ENCODE data around the gene CFAP100.

The CFAP100 gene

DNA sequence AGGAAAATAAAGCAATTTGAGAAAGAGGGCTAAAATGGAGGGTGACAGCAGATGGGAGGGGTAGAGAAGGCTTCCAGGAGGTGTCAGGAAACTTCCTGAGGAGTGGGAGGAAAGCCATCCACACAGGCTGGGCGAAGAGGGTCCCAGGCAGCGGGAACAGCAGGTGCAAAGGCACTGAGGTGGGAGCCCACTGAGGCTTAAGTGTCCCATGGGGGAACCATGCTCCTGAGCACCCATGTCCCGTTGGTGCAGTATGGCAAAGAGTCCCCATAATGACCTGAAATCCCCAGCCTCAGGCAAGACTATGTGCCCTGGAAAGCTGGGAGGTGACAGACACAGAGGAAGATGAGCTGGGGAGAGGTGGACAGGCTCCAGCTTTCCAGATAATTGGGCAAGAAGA is 30.0 kb downstream of the CFAP100 start:
- Histone ChIP-seq H2AFZ (ENCODE audit: low read depth, low read length) (no peak overlapping the region), H3K4me2 (ENCODE audit: low read length) (no peak overlapping the region), H3K9me3 (ENCODE audit: insufficient read depth, low read length) (peaks cover 4% of the 10 kb centered on the region; the same call in 1 of the 2 replicates), H3K4me1 (ENCODE audit: low read length) (no peaks in the 10 kb centered on the region), H3K79me2 (ENCODE audit: low read length) (no peaks in the 10 kb centered on the region), H4K20me1 (ENCODE audit: insufficient read depth, low read length) (no peaks in the 10 kb centered on the region), H3K4me3 (ENCODE audit: low read length) (no peak overlapping the region), H3K27ac (ENCODE audit: low read length) (no peak overlapping the region), H3K27me3 (ENCODE audit: low read depth, low read length) (no peaks in the 10 kb centered on the region), H3K9ac (ENCODE audit: low read length) (no peak overlapping the region), H3K36me3 (replicated peaks; ENCODE audit: low read depth, low read length) (peaks cover 7% of the 10 kb centered on the region)
- no peak for TF ChIP-seq CTCF (IDR thresholded peaks at IDR 0.05; ENCODE audit: low read depth, low read length)
- no peak for TF ChIP-seq EZH2phosphoT487 (IDR thresholded peaks at IDR 0.05; ENCODE audit: low read depth)

- TF ChIP-seq CTCF (IDR thresholded peaks at IDR 0.05; ENCODE audit: low read depth, low read length) (no peak), EZH2phosphoT487 (IDR thresholded peaks at IDR 0.05; ENCODE audit: low read depth) (no peak)
- peak overlapping the region; percentile 77 for H3K27ac ChIP-seq (ENCODE audit: low read length)
- H3K27me3 ChIP-seq (ENCODE audit: low read depth, low read length): no peaks in the 10 kb centered on the region
- no peak overlapping the region for H2AFZ ChIP-seq (ENCODE audit: low read depth, low read length)
- H4K20me1 ChIP-seq (ENCODE audit: insufficient read depth, low read length): no peaks in the 10 kb centered on the region
- peaks cover 21% of the 10 kb centered on the region for H3K4me1 ChIP-seq (ENCODE audit: low read length)
- H3K4me2 ChIP-seq (ENCODE audit: low read length): peak overlapping the region; percentile 56
- peak overlapping the region; percentile 9; the same call in 1 of the 2 replicates for H3K4me3 ChIP-seq (ENCODE audit: low read length)
- H3K36me3 ChIP-seq (replicated peaks; ENCODE audit: low read depth, low read length): peaks cover 16% of the 10 kb centered on the region
- no peaks in the 10 kb centered on the region for H3K79me2 ChIP-seq (ENCODE audit: low read length)
- H3K9me3 ChIP-seq (ENCODE audit: insufficient read depth, low read length): peaks cover 4% of the 10 kb centered on the region; the same call in 1 of the 2 replicates
- peak overlapping the region; percentile 27; the same call in 1 of the 2 replicates for H3K9ac ChIP-seq (ENCODE audit: low read length)
Observed at GRCh38 chr3:126431103-126431534, 36.4 kb downstream of the CFAP100 start.

- Histone ChIP-seq H3K27ac (ENCODE audit: low read length) (no peak overlapping the region), H3K9me3 (ENCODE audit: insufficient read depth, low read length) (0 out of 2 replicates have a peak, but pooled peaks cover 4% of the 10 kb centered on the region), H3K79me2 (ENCODE audit: low read length) (no peaks in the 10 kb centered on the region), H3K4me2 (ENCODE audit: low read length) (no peak overlapping the region), H4K20me1 (ENCODE audit: insufficient read depth, low read length) (no peaks in the 10 kb centered on the region), H3K4me3 (ENCODE audit: low read length) (no peak overlapping the region), H3K4me1 (ENCODE audit: low read length) (peaks cover 21% of the 10 kb centered on the region), H3K27me3 (ENCODE audit: low read depth, low read length) (no peaks in the 10 kb centered on the region), H2AFZ (ENCODE audit: low read depth, low read length) (no peak overlapping the region), H3K36me3 (replicated peaks; ENCODE audit: low read depth, low read length) (peaks cover 10% of the 10 kb centered on the region), H3K9ac (ENCODE audit: low read length) (no peak overlapping the region)
- no peak for TF ChIP-seq EZH2phosphoT487 (IDR thresholded peaks at IDR 0.05; ENCODE audit: low read depth)
- TF ChIP-seq CTCF (IDR thresholded peaks at IDR 0.05; ENCODE audit: low read depth, low read length): no peak
Observed at GRCh38 chr3:126432361-126433104, 37.8 kb downstream of the CFAP100 start.

GRCh38 chr3:126433105-126433430 is 38.4 kb downstream of the CFAP100 start:
- Histone ChIP-seq H3K36me3 (replicated peaks; ENCODE audit: low read depth, low read length) (peaks cover 9% of the 10 kb centered on the region), H3K4me3 (ENCODE audit: low read length) (no peak overlapping the region), H3K4me1 (ENCODE audit: low read length) (peaks cover 21% of the 10 kb centered on the region), H2AFZ (ENCODE audit: low read depth, low read length) (no peak overlapping the region), H3K79me2 (ENCODE audit: low read length) (no peaks in the 10 kb centered on the region), H3K9ac (ENCODE audit: low read length) (no peak overlapping the region), H3K27ac (ENCODE audit: low read length) (no peak overlapping the region), H3K9me3 (ENCODE audit: insufficient read depth, low read length) (0 out of 2 replicates have a peak, but pooled peaks cover 2% of the 10 kb centered on the region), H4K20me1 (ENCODE audit: insufficient read depth, low read length) (no peaks in the 10 kb centered on the region), H3K4me2 (ENCODE audit: low read length) (no peak overlapping the region), H3K27me3 (ENCODE audit: low read depth, low read length) (no peaks in the 10 kb centered on the region)
- TF ChIP-seq EZH2phosphoT487 (IDR thresholded peaks at IDR 0.05; ENCODE audit: low read depth): no peak
- no peak for TF ChIP-seq CTCF (IDR thresholded peaks at IDR 0.05; ENCODE audit: low read depth, low read length)
